ENCODE measurements around the gene PBRM1.

The PBRM1 gene

DNA sequence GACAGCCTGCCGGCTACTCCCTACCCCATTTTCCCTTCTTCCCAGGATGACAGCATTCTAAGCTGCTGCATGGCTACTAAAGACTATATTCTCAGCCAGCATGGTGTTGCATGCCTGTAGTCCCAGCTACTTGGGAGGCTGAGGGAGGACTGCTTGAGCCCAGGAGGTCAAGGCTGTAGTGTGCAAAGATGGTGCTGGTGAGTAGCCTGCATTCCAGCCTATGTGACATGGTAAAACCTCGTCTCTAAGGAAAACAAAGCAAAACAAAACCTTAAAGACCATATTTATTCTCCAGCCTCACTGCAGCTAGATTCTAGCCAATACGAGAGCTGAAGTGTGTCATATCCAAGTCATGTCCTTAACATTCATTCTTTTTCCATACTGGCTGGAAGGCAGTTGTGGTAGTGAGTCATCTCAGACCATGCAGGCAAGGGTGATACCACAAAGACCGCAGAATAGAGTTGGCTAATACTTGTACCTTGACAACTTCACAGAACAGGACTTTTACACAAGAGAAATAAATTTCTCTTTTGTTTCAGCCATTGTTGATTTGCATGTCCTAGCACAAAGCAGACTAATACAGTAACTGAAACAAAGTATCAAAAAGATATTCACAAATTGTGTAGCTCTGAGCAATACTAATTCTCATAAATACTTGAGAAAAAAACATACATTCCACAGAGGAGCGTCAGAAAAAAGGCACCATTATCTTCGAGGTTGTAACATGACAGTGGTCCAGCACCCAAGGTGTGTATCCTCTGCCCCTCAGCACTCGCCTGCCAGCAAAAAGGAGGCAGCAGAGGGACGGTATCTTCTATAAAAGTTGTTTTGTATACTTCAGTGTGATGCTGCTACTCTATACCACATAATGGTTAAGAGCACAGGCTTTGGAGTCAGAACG is 14.8 kb downstream of the PBRM1 start:
- DNase-seq (ENCODE audit: low read depth in 2 of 2): no peak

DNA sequence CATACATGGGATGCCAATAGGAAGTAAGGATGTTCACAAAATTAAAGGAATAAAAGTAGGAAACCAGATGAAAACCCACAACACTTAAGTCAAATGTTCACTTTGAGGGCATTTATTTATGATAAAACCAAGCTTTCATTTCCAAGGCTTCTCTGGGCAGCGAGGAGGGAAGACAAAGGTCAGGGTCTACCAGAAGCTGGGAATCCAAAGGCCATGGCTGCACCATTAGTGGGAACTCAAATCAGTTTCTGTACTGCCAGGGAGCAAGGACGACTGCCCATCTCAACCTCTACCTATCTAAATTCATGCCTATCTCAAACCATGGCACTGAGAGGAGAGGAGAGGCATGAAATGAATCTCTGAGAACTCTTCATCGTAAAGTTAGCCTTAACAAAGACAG is 22.6 kb downstream of the PBRM1 start:
- DNase-seq (ENCODE audit: low read depth in 2 of 2): no peak

DNA sequence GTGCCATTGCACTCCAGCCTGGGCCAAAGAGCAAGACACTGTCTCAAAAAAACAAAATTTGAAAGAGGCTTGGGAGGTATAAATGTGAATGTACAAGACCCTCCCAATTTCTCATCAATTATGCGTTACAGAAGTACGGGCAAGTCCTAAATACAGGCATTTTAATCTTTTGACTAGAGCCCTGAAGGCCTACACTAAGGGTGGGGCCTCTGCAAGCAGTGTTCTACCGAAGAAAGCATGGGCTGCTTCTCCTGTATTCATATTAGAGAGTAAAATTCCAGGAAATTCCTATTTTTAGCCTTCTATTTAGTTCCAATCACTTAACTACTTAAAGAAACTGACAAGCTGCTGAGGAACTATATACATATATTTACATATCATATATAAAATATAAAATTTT is 25.7 kb downstream of the PBRM1 start:
- no peak for DNase-seq (ENCODE audit: low read depth in 2 of 2)

DNA sequence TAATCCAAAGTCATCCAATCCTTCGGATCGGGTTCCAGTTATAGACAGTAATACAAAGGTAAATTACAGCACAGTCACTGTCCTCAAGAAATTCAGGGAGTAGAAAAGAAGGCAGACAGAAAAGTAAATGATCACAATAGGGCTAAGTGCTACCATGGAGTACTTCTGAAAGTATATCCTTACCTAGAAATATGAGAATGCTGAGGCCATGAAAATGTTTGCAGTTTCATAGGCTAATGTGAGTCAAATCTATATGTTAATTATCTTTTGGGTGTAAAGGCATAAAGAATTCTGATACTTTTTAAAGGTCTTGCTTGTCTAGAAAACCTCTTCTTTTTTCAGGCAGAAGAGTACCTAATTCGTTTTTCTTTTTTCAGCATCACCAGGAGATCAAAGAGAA is 29.8 kb downstream of the PBRM1 start:
- no peak for DNase-seq (ENCODE audit: low read depth in 2 of 2)

DNA sequence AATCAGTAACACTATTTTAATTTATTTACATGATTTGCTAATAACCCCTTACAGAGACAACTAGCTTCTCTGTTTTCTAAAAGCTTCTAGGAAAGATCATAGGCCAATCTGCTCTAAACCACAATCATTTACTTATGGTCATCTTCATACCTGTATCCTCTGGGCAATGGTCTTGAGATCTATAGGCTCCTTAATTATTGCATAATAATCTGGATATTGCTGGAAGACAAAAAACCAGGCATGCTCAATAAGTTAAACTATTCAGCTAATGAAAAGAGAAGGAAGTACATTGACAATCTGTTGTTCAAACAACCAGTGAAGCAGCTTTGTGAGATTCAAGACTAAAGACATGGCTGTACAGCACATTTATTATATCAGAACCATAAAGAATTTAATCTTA is 34.1 kb downstream of the PBRM1 start:
- DNase-seq (ENCODE audit: low read depth in 2 of 2): no peak

DNA sequence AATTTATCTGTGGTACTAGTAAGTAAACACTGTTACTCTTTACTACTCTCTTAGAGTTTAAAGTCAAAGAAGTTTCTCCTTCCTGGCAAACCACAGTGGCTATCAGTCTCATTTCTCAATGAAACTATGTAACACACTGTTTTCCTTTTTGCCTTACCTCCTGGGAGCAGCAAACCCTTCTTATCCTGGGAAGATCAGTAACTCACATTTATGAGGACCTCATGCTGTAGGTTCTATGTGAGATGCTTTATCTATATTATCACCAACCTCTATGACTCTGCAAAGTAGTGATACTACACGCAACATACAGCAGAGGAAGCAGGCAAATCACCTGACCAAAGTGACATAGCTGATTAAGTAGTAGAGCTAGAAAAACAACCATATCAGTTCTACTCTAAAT is 35.3 kb downstream of the PBRM1 start:
- DNase-seq (ENCODE audit: low read depth in 2 of 2): no peak

DNA sequence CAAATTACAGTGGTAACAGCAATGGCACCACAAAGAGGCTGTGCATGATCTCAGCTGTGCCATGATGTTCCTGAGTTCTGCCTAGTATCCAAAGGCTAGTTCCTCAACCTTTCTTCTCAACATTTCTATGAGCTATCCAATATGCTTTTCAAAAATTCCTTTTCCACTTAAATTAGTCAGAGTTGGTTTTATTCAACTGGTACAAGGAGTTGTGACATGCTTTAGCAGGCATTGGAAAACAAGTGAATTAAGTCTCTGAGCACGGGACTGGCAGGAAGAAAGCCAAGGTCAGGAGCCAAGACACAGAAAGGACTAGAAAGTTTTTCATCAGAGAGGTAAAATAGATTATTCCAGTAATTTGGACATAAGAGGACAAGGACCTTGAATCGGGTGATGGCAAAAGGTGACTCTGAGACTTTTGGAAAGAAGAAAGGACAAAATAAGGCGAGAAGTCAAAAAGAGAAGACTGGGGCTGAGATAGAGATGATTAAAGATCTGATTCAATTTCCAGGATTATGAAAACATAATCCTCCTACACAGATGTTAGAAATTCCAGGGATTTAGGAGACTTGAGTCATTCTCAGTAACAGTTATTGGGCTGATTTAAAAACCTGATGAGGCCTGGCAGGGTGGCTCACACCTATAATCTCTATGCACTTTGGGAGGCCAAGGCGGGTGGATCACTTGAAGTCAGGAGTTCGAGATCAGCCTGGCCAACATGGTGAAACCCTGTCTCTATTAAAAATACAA is 36.1 kb downstream of the PBRM1 start:
- DNase-seq (ENCODE audit: low read depth in 2 of 2): no peak

DNA sequence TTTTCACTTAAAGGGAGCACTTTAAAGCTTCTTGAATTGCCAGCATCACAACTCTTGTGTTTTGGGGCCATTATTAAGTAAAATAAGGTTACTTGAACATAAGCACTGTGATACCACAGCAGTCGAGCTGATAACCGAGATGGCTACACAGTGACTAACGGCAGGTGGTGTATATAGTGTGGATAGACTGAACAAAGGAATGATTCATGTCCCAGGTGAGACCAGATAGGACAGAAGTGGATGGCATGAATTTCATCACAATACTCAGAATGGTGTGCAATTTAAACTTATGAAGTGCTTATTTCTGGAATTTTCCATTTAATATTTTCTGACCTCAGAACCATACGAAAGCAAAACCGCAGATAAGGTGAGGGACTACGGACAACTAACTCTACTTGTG is 40.2 kb downstream of the PBRM1 start:
- DNase-seq (ENCODE audit: low read depth in 2 of 2): no peak

DNA sequence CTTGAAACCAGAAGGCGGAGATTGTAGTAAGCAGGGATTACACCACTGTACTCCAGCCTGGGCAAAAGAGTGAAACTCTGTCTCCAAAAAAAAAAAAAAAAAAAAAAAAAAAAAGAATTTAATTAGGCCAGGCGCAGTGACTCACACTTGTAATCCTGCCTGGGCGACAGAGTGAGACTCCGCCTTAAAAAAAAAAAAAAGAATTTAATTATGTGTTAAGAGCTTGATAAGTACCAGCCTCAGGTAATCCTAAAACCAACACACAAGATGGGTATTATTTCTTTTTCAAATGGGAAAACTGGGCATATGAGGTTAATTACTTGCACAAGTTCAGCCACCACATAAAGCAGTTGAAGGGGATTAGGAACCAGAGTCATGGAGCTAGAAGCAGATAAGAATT is 49.0 kb downstream of the PBRM1 start:
- DNase-seq (ENCODE audit: low read depth in 2 of 2): no peak

DNA sequence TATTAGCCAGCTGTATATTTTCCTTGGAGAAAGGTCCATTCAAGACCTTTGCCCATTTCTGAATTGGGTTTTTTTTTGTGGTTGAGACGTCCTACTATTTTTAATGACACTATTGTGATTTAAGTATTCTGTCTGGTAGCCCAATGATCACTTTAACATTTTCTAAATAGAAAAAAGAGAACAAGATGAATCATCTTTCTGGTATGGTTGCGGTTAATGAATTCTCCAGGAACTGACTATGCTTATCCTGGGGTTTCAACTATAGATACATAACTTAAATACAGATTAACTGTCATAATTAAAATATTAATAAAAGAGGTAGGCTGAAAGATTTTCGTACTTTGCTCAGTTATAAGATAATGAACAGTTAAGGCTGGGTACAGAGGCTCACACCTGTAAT is 51.9 kb downstream of the PBRM1 start:
- no peak for DNase-seq (ENCODE audit: low read depth in 2 of 2)

DNA sequence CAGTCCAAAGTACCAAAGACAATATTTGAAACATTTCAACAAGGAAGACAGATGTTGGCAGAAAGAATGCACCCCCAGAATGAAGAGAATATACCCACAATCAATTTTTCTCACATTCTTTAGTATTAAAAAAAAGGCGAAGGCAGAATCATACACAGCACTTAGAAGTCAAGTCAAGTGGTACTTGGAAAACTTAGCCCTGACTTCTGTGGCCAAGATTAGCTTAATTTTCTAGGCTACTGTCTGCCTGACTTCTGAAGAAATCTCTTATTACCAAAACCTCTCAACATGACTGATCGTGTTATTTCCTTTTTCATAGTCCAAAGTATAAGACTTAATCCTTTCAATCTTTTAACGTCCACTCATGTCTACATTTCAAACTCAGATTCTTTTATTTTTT is 60.7 kb downstream of the PBRM1 start:
- no peak for DNase-seq (ENCODE audit: low read depth in 2 of 2)

DNA sequence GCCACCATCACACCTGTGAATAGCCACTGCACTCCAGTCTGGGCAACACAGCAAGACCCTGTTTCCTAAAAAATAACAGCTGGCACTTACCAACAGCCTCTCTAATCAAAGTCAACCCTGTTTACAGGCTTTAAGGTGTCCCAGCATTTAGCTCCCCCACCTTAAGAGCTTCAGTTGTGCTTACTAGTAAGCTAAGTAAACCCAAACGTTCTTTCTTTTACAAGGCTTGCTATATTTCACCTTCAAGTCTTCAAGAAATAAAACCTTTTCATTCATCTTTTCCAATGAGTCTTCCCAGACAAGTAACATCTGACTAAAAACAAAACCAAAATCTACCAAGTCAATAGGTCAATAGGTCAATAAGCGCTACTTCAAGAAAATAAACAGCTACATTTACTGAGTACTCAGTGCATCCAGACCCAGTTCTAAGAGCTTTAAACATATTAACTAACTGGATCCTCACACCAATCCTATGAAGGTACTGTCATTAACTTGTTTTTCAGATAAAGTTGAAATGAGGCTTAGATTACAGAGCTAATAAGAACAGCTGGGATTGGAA is 62.4 kb downstream of the PBRM1 start:
- DNase-seq (ENCODE audit: low read depth in 2 of 2): no peak

DNA sequence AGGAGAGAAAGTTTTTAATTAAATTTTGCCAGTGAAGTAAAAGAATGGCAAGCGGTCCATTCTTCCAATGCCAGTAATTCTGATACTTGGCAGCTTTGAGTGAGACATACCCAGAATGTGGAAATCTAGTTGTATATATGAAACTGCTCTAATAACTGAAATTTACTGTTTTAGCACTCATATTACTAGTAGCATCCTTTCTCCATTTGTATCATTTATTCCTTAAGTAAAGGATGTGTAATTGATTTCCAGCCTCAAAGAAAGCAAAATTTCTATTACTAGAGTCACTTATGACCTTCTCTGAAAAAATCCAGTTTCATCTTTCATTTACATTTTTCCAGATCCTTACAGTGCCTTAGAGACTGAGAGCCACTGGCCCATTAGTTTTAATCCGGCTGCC is 65.1 kb downstream of the PBRM1 start:
- DNase-seq (ENCODE audit: low read depth in 2 of 2): no peak

DNA sequence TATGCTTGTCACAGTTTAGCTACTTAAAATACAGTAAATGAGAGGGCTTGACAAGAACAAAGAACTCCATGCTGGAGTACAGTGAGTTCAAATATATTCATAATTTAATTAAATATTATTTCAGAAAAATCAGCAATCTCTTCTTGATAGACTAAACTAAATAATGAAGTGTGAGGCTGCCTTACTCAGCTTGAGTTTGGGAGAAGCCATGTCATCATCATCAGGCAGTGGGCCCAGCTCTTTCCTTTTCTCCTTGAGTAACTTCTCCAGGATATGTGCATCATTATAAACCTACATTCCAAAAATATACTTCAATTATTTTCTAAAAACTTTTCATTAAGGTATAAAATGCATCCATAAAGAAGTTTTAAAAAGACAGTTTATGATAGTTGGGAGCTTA is 70.5 kb downstream of the PBRM1 start:
- no peak for DNase-seq (ENCODE audit: low read depth in 2 of 2)

DNA sequence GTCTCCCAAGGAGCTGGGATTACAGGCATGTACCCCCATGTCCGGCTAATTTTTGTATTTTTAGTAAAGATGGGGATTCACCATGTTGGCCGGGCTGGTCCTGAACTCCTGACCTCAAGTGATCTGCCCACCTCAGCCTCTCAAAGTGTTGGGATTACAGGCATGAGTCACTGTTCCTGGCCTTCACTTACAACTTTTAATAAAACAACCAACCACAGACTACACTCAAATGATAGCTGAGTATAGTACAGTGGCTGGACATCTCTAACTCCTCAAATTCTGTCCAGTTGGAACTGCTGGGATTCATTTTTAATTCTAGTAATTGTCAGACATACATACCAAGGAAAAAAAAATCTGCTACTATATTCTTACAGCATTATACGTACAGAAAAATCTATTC is 71.0 kb downstream of the PBRM1 start:
- DNase-seq (ENCODE audit: low read depth in 2 of 2): no peak

DNA sequence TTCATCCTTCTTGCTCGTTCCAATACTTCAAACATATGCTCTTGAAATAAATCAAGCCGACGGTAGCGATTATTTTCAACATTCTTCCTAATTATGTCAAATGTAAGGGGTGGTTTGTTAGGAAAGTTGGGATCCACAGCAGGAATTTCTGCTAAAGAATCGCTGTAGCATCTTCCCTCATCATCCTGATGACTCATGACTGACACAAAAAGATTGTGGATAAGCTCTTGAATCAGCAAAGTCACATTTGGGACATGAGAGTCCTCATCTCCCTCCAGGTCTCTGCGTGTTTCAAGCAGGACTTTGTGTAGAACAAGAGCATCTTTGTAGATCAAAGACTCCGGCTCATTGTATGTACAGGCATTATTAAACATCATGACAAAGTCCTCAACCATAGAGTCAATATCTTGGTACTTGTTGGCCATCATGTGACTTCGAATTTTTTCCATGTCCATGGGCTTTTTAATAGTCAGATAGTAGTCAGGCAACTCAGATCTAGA is 76.3 kb downstream of the PBRM1 start:
- DNase-seq (ENCODE audit: low read depth in 2 of 2): no peak

DNA sequence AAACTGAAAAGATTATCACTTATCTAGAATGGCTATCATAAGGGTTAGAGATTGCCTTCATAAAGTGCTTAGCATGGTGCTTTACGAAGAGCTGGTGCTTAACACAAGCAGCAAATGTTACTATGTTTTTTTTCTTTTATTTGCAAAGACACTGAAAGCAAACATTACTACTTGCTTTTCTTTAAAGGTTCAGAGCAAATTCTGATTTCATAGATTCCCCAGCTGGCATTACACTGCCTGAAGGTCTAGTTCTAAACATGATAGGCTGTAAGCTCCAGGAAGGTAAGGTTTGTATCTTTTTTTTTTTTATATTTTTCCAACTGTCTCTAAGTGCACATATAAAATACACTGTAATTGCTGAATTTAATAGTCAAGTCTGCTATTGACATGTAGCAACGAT is 77.4 kb downstream of the PBRM1 start:
- DNase-seq (ENCODE audit: low read depth in 2 of 2): no peak

DNA sequence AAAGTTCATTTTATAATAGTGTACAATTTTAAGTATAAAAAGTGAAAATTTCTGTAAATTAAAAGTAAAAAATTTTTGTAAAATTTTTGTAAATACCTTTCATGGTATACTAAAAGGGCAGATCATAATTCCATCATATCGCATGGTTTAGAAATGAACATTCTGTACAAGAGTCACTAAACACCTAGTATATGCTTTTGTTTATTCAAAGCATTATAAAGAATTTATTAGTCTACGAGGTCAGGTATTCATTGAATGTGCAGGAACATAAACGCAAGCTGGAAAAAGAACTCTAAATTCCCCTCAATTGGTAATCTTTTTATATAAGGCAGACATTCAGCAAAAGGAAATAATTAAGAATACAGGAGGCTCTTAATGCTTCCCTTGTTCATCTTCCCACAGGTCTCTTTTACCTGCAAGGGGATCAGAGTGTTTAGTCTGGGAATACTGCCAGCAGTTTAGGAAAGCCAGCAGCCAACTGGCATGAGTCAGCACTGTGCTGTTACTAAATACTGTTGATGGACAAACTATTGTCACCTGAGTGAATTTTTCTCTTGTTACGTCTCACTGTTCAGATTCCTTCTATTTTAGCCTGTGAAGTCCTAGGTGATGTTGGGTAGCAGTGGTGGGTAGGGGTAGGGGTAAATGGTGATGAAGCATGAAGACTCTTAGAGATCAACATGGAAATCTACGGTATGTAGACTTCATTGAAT is 79.2 kb downstream of the PBRM1 start:
- DNase-seq (ENCODE audit: low read depth in 2 of 2): no peak

DNA sequence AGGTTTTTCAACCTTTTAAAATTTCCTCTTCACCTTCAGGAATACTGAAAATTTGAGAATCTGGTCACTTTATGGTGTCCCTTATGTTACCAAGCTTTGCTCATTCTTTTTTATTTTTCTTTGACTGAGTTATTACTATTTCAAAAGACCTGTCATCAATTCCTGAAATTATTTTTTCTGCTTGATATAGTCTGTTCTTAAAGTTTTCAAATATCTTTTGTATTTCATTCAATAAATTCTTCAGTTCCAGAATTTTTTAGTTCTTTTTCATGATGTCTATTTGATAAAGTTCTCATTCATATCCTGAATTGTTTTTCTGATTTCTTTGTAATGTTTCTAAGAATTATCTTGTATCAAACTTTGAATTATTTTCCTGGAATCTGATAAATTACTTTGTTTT is 85.5 kb downstream of the PBRM1 start:
- no peak for DNase-seq (ENCODE audit: low read depth in 2 of 2)

DNA sequence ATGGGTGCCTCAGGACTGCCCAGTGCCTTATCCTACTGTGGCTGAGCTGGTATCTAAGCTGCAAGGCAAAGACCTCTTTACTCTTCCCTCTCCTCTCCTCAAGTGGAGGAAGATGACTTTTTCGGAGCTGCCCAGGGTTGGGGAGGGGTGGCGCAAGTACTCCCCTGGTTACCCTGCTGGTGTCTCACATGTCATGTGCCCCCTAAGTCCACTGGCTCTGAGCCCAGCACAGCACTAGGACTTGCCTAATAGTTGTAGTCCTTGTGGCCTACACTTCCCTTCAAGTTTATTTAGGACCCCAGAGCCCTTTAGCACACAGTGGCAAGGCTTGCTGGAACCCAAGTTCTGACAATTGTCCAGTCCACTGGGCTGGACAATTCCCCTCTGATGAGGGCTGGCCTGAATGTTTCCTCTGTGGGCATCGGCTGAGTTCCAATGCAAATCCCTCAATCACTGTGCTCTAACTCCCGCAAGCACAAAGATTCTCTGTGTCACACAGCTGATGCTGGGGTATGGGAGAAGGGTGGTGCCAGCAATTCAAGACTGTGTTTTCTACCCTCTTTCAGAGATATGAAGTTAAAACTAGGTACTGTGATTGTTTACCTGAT is 89.0 kb downstream of the PBRM1 start:
- DNase-seq (ENCODE audit: low read depth in 2 of 2): no peak

DNA sequence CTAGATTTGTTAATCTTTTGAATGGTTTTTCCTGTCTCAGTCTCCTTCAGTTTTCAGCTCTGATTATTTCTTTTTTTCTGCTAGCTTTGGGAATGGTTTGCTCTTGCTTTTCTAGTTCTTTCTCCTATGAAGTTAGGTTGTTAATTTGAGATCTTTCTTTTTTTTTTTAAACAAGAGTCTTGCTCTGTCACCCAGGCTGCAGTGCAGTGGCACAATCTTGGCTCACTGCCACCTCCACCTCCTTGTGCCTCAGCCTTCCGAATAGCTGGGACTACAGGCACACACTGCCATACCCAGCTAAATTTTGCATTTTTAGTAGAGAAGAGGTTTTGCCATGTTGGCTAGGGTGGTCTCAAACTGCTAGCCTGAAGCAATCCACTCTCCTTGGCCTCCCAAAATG is 92.6 kb downstream of the PBRM1 start:
- no peak for DNase-seq (ENCODE audit: low read depth in 2 of 2)

All from stimulated activated CD4-positive, alpha-beta T cell treated with anti-CD3 and anti-CD28 coated beads, Interleukin-1b, Interleukin-23, amount 100 ng/mL, for 1 hour (primary cell).